GM12878 (cell line): ENCODE measurements around the gene VTI1A. TPM values are rescaled to one million over a fixed set of nuclear protein-coding genes. Genes with fewer than 3 reads are reported as not detected.

Experiments used
- ATAC-seq: fragments of 200-7000 bp; cut with Tn5 transposase; 3 replicates; pipeline ENCODE4 v1.9.1; 2020; ENCODE audit warnings: mild to moderate bottlenecking, moderate library complexity
- BruUV-seq: library from RNA; stranded (reverse); fragments of 400-500 nt; replicated peaks from 2 replicates; lab custom pipeline; 2021; lab: Mats Ljungman, UMichigan
- CTCF ChIA-PET: fragments of 300-600 bp; sonication (Branson Sonifier 250); formaldehyde crosslinking; extraction: SDS; loops from one replicate; lab custom pipeline; 2021; ENCODE audit warnings: inconsistent platforms; lab: Yijun Ruan, JAX
- POLR2A ChIA-PET: fragments of 350-600 bp; formaldehyde crosslinking; extraction: SDS; loops from one replicate; lab custom pipeline; 2021; ENCODE audit warnings: inconsistent platforms; lab: Charles Lee
- RAD21 ChIA-PET: fragments of 300-600 bp; sonication (Branson Sonifier 250); formaldehyde crosslinking; loops from one replicate; lab custom pipeline; 2023; ENCODE audit warnings: antibody characterized with exemption; ENCODE audit not compliant: unreplicated experiment; lab: Charles Lee
- SMC1A ChIA-PET: fragments of 300-600 bp; sonication (Branson Sonifier 250); formaldehyde crosslinking; loops from one replicate; lab custom pipeline; 2023; ENCODE audit not compliant: unreplicated experiment, uncharacterized antibody; lab: Charles Lee
- DNase-seq: peaks from one replicate; pipeline ENCODE4 v3.0.0-alpha.2; 2011; ENCODE audit warnings: low read depth, low spot score
- FAIRE-seq: peaks from 3 replicates; lab custom pipeline; 2011; peaks lifted over from hg19 to GRCh38; lab: Jason Lieb, UNC
- H2AFZ ChIP-seq: 2 replicates; pipeline ENCODE4 v1.6.0; 2011; ENCODE audit warnings: low read depth, low read length, control low read depth; ENCODE audit not compliant: control insufficient read depth
- H3K27ac ChIP-seq: 2 replicates; pipeline ENCODE4 v1.5.1; 2011; ENCODE audit warnings: control low read depth; ENCODE audit not compliant: control insufficient read depth, insufficient read depth
- H3K27me3 ChIP-seq, 2 experiments: replicated peaks in 1 of 2; 2 replicates each; pipeline versions ENCODE4 v1.6.0 to v1.6.1; 2011; ENCODE audit warnings: low read length in 1 of 2; ENCODE audit not compliant: control insufficient read depth in 2 of 2, insufficient read depth in 2 of 2
- H3K36me3 ChIP-seq, 2 experiments: 2 replicates each; pipeline ENCODE4 v1.5.1; 2011; ENCODE audit warnings: low read length in 1 of 2; ENCODE audit not compliant: control insufficient read depth in 2 of 2, insufficient read depth in 2 of 2
- H3K4me1 ChIP-seq: 2 replicates; pipeline ENCODE4 v1.6.1; 2011; ENCODE audit warnings: mild to moderate bottlenecking, low read length, moderate library complexity, mixed read lengths; ENCODE audit not compliant: control insufficient read depth, insufficient read depth
- H3K4me2 ChIP-seq: 2 replicates; pipeline ENCODE4 v1.6.0; 2011; ENCODE audit warnings: control low read depth; ENCODE audit not compliant: control insufficient read depth, insufficient read depth
- H3K4me3 ChIP-seq: fragments of 200-600 bp; sonication (generic); 2 replicates; pipeline ENCODE4 v1.5.1; 2016
- H3K79me2 ChIP-seq: 2 replicates; pipeline ENCODE4 v1.6.0; 2011; ENCODE audit warnings: low read length; ENCODE audit not compliant: control insufficient read depth, insufficient read depth
- H3K9ac ChIP-seq: 2 replicates; pipeline ENCODE4 v1.8.0; 2011; ENCODE audit warnings: low read length, control low read depth, mixed read lengths; ENCODE audit not compliant: control insufficient read depth, insufficient read depth
- H3K9me3 ChIP-seq: replicated peaks from 3 replicates; pipeline ENCODE4 v1.5.1; 2011; ENCODE audit warnings: mild to moderate bottlenecking, low read length; ENCODE audit not compliant: control insufficient read depth, insufficient read depth
- H4K20me1 ChIP-seq: 2 replicates; pipeline ENCODE4 v1.6.0; 2011; ENCODE audit not compliant: control insufficient read depth, insufficient read depth
- BHLHE40 ChIP-seq, 2 experiments: fragments of 450-650 bp in 1 of 2; IDR thresholded peaks; 2 replicates each; pipeline ENCODE4 v1.6.1; 2011 to 2017; ENCODE audit warnings: low read depth in 2 of 2, borderline replicate concordance in 1 of 2, improper control_type of control experiment in 1 of 2, low read length in 1 of 2, mild to moderate bottlenecking in 1 of 2
- FOS ChIP-seq: IDR thresholded peaks from 3 replicates; pipeline ENCODE4 v1.6.1; 2011; ENCODE audit warnings: borderline replicate concordance; ENCODE audit not compliant: insufficient read length; ENCODE audit errors: extremely low read depth
- NR2C1 ChIP-seq: fragments of 450-650 bp; IDR thresholded peaks from 2 replicates; pipeline ENCODE4 v1.6.1; 2017; ENCODE audit warnings: antibody characterized with exemption, mild to moderate bottlenecking, moderate library complexity
- TBL1XR1 ChIP-seq: IDR thresholded peaks from 2 replicates; pipeline ENCODE4 v1.6.1; 2012; ENCODE audit warnings: low read depth, low read length, improper control_type of control experiment
- TCF12 ChIP-seq: IDR thresholded peaks from 2 replicates; pipeline ENCODE4 v1.6.1; 2011; ENCODE audit warnings: low read depth, mild to moderate bottlenecking, low read length
- ZNF622 ChIP-seq: fragments of 450-650 bp; IDR thresholded peaks from 2 replicates; pipeline ENCODE4 v1.6.1; 2017; ENCODE audit warnings: mild to moderate bottlenecking, inconsistent platforms
- WGBS: methylation state at CpG from one replicate; pipeline ENCODE4 v1.1.6; 2016; ENCODE audit warnings: low lambda C conversion rate; ENCODE audit not compliant: insufficient replicate concordance, insufficient coverage; ENCODE audit errors: missing lambda C conversion rate; 5-methylcytosine and 5-hydroxymethylcytosine counted together
- in situ Hi-C: fragments of 300-500 bp; cut with MboI; formaldehyde crosslinking; loops from 9 replicates; pipeline ENCODE4 v1.14.3; 2018; ENCODE audit warnings: mixed read lengths
- intact Hi-C: fragments of 100-400 bp; cut with micrococcal nuclease; formaldehyde crosslinking; loops from one replicate; pipeline ENCODE4 v1.14.2; 2022; ENCODE audit not compliant: unreplicated experiment
- polyA plus RNA-seq, 11 experiments: library from polyadenylated mRNA; depleted of rRNA in 4 of 11; unstranded in 6 of 11; stranded (reverse) in 5 of 11; fragments of >200 nt; fragmentation: Nextera tagmentation in 4 of 11; fragmentation: Illumina TruSeq in 1 of 11; extraction: Ambion mirVana in 4 of 11; extraction: Trizol in 1 of 11; gene quantifications; 1 replicate in 1 of 11; 2 replicates in 10 of 11; pipeline versions ENCODE4 v1.2.1 to v1.2.3, GENCODE V29; 2011 to 2016; ENCODE audit warnings: inconsistent platforms in 2 of 11, missing spikeins in 2 of 11, low read depth in 1 of 11
- total RNA-seq, 4 experiments: library from RNA; depleted of rRNA in 3 of 4; stranded (reverse); fragments of >200 nt in 3 of 4; fragmentation: Illumina TruSeq in 1 of 4; extraction: Trizol in 1 of 4; gene quantifications; 2 replicates each; pipeline versions ENCODE4 v1.2.1 to v1.2.3, GENCODE V29; 2013 to 2021
- TF ChIP-seq, protein P1 (sequence below): fragments of 450-650 bp; formaldehyde crosslinking; IDR thresholded peaks from 2 replicates; pipeline ENCODE4 v1.5.0; 2022; ENCODE audit warnings: mild to moderate bottlenecking, missing genetic modification characterization
- TF ChIP-seq, protein P2 (sequence below): fragments of 450-650 bp; formaldehyde crosslinking; IDR thresholded peaks from 2 replicates; pipeline ENCODE4 v1.4.0; 2022; ENCODE audit warnings: mild to moderate bottlenecking, moderate library complexity
- TF ChIP-seq, protein P3 (sequence below): fragments of 450-650 bp; IDR thresholded peaks from 2 replicates; pipeline ENCODE4 v1.6.1; 2016; ENCODE audit warnings: mild to moderate bottlenecking
- TF ChIP-seq, protein P4 (sequence below): fragments of 150-350 bp; IDR thresholded peaks from 2 replicates; pipeline ENCODE4 v1.6.1; 2014; ENCODE audit warnings: mild to moderate bottlenecking, low read depth, low read length
- TF ChIP-seq, protein P5 (sequence below): fragments of 450-650 bp; IDR thresholded peaks from 2 replicates; pipeline ENCODE4 v1.6.1; 2017; ENCODE audit warnings: low read depth, mild to moderate bottlenecking, moderate library complexity

VTI1A gene
- total and polyA plus RNA-seq, 10 of the 15 experiments (the other 5 are each of a cell fraction or from before 2014, with no cell fraction given): 12.4 to 43.2 (median 27.5) TPM

DNA sequence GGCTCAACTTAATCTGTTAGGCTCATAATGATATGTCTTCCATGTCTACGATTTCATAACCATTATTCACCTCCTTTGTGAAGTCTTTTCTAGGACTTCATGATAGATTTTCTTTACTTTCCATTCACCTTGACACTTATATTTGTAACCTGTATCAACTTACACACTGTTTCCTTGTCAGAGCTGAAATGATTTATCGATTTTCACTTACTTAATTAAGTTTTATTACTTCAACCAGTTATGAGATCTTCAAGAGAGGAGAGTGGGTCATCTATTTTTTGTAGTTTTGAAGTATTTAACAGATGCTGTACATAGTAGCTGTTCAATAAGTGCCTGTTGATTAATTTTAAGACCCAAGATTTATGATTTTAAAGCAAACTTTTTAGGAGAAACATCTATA is 37.4 kb downstream of the VTI1A start:
- Histone ChIP-seq H3K4me2 (no peak overlapping the region), H3K9ac (no peak overlapping the region), H3K27me3 (no peaks in the 10 kb centered on the region), H3K36me3 (no peaks in the 10 kb centered on the region; a peak in 1 of 4 replicates), H4K20me1 (no peaks in the 10 kb centered on the region), H2AFZ (no peak overlapping the region), H3K27ac (no peak overlapping the region), H3K9me3 (no peaks in the 10 kb centered on the region), H3K79me2 (no peaks in the 10 kb centered on the region), H3K4me1 (no peaks in the 10 kb centered on the region), H3K4me3 (no peak overlapping the region)
- SMC1A ChIA-PET: interaction anchor here (1.0 to 1.2 kb wide), 2 partner anchors 8 to 13 kb away, joined by 3 read pairs; no protein-coding TSS in a partner anchor
- CTCF ChIA-PET: interaction anchor here (3.2 kb wide), 1 partner anchor 12 kb away, joined by 21 read pairs; no protein-coding TSS in a partner anchor
- no TSS peak for BruUV-seq
- 92% methylated on average over 2 of the region's 2 CpGs for WGBS
- ATAC-seq (no peak), FAIRE-seq (no peak), DNase-seq (no peak)
- RAD21 ChIA-PET: interaction anchor here (2.4 kb wide), 1 partner anchor 12 kb away, joined by 7 read pairs; no protein-coding TSS in a partner anchor
- POLR2A ChIA-PET: interaction anchor here (0.6 kb wide), 1 partner anchor 970 kb away, joined by 3 read pairs; no protein-coding TSS in a partner anchor
- in situ Hi-C loops (no loop called here), intact Hi-C loops (no loop called here)
- TF ChIP-seq NR2C1 (no peak), ZNF622 (no peak), TBL1XR1 (no peak), TCF12 (no peak), FOS (no peak), BHLHE40 (IDR thresholded peaks at IDR 0.05; ENCODE audit: borderline replicate concordance in 1 of 2, low read depth in 2 of 2, low read length in 1 of 2) (no peak)
- TF ChIP-seq, protein P1, sequence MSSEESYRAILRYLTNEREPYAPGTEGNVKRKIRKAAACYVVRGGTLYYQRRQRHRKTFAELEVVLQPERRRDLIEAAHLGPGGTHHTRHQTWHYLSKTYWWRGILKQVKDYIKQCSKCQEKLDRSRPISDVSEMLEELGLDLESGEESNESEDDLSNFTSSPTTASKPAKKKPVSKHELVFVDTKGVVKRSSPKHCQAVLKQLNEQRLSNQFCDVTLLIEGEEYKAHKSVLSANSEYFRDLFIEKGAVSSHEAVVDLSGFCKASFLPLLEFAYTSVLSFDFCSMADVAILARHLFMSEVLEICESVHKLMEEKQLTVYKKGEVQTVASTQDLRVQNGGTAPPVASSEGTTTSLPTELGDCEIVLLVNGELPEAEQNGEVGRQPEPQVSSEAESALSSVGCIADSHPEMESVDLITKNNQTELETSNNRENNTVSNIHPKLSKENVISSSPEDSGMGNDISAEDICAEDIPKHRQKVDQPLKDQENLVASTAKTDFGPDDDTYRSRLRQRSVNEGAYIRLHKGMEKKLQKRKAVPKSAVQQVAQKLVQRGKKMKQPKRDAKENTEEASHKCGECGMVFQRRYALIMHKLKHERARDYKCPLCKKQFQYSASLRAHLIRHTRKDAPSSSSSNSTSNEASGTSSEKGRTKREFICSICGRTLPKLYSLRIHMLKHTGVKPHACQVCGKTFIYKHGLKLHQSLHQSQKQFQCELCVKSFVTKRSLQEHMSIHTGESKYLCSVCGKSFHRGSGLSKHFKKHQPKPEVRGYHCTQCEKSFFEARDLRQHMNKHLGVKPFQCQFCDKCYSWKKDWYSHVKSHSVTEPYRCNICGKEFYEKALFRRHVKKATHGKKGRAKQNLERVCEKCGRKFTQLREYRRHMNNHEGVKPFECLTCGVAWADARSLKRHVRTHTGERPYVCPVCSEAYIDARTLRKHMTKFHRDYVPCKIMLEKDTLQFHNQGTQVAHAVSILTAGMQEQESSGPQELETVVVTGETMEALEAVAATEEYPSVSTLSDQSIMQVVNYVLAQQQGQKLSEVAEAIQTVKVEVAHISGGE (CRISPR knock-in tag): no peak
- TF ChIP-seq, protein P2, sequence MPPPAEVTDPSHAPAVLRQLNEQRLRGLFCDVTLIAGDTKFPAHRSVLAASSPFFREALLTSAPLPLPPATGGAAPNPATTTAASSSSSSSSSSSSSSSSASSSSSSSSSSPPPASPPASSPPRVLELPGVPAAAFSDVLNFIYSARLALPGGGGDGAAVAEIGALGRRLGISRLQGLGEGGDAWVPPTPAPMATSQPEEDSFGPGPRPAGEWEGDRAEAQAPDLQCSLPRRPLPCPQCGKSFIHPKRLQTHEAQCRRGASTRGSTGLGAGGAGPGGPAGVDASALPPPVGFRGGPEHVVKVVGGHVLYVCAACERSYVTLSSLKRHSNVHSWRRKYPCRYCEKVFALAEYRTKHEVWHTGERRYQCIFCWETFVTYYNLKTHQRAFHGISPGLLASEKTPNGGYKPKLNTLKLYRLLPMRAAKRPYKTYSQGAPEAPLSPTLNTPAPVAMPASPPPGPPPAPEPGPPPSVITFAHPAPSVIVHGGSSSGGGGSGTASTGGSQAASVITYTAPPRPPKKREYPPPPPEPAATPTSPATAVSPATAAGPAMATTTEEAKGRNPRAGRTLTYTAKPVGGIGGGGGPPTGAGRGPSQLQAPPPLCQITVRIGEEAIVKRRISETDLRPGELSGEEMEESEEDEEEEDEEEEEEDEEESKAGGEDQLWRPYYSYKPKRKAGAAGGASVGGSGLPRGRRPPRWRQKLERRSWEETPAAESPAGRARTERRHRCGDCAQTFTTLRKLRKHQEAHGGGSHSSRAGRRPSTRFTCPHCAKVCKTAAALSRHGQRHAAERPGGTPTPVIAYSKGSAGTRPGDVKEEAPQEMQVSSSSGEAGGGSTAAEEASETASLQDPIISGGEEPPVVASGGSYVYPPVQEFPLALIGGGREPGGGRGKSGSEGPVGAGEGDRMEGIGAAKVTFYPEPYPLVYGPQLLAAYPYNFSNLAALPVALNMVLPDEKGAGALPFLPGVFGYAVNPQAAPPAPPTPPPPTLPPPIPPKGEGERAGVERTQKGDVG (CRISPR knock-in tag): no peak
- TF ChIP-seq, protein P3, sequence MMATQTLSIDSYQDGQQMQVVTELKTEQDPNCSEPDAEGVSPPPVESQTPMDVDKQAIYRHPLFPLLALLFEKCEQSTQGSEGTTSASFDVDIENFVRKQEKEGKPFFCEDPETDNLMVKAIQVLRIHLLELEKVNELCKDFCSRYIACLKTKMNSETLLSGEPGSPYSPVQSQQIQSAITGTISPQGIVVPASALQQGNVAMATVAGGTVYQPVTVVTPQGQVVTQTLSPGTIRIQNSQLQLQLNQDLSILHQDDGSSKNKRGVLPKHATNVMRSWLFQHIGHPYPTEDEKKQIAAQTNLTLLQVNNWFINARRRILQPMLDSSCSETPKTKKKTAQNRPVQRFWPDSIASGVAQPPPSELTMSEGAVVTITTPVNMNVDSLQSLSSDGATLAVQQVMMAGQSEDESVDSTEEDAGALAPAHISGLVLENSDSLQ: no peak
- TF ChIP-seq, protein P4, sequence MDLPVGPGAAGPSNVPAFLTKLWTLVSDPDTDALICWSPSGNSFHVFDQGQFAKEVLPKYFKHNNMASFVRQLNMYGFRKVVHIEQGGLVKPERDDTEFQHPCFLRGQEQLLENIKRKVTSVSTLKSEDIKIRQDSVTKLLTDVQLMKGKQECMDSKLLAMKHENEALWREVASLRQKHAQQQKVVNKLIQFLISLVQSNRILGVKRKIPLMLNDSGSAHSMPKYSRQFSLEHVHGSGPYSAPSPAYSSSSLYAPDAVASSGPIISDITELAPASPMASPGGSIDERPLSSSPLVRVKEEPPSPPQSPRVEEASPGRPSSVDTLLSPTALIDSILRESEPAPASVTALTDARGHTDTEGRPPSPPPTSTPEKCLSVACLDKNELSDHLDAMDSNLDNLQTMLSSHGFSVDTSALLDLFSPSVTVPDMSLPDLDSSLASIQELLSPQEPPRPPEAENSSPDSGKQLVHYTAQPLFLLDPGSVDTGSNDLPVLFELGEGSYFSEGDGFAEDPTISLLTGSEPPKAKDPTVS: no peak
- TF ChIP-seq, protein P5, sequence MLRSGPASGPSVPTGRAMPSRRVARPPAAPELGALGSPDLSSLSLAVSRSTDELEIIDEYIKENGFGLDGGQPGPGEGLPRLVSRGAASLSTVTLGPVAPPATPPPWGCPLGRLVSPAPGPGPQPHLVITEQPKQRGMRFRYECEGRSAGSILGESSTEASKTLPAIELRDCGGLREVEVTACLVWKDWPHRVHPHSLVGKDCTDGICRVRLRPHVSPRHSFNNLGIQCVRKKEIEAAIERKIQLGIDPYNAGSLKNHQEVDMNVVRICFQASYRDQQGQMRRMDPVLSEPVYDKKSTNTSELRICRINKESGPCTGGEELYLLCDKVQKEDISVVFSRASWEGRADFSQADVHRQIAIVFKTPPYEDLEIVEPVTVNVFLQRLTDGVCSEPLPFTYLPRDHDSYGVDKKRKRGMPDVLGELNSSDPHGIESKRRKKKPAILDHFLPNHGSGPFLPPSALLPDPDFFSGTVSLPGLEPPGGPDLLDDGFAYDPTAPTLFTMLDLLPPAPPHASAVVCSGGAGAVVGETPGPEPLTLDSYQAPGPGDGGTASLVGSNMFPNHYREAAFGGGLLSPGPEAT: no peak
